B cell (primary cell): ENCODE data around the gene KIF22. TPM values are rescaled to one million over a fixed set of nuclear protein-coding genes. Genes with fewer than 3 reads are reported as not detected.

Experiments used
- ATAC-seq: fragments of 200-7000 bp; cut with Tn5 transposase; one replicate; pipeline ENCODE4 v1.10.0; 2021; ENCODE audit warnings: low read depth, mild to moderate bottlenecking, moderate number of reproducible peaks, moderate library complexity
- CTCF ChIA-PET: fragments of 350-600 bp; sonication (Branson Sonifier 250); formaldehyde crosslinking; loops from one replicate; lab custom pipeline; 2021; ENCODE audit warnings: antibody characterized with exemption, inconsistent platforms; lab: Charles Lee
- POLR2A ChIA-PET: fragments of 350-600 bp; sonication (Branson Sonifier 250); formaldehyde crosslinking; loops from one replicate; lab custom pipeline; 2021; ENCODE audit warnings: antibody characterized with exemption; lab: Charles Lee
- DNase-seq: peaks from one replicate; pipeline ENCODE4 v3.0.0; 2013
- H2AFZ ChIP-seq: 2 replicates; pipeline ENCODE4 v1.6.1; 2012; ENCODE audit warnings: mild to moderate bottlenecking, low read depth, low read length; ENCODE audit not compliant: insufficient read depth, poor library complexity, severe bottlenecking
- H3K27ac ChIP-seq, 2 donors: 1 replicate in 1 of 2; 2 replicates in 1 of 2; pipeline ENCODE4 v1.5.1; 2012 to 2013; ENCODE audit warnings: low read length in 2 of 2, mild to moderate bottlenecking in 2 of 2, moderate library complexity in 1 of 2
- H3K27me3 ChIP-seq, 4 experiments: fragments of 200-600 bp in 1 of 4; sonication (generic) in 1 of 4; replicated peaks in 1 of 4; 1 replicate in 2 of 4; 2 replicates in 2 of 4; pipeline versions ENCODE4 v1.6.1 to v1.7.0; 2013 to 2016; ENCODE audit warnings: low read length in 3 of 4, mild to moderate bottlenecking in 2 of 4, mixed read lengths in 1 of 4, moderate library complexity in 1 of 4; ENCODE audit not compliant: insufficient read depth in 4 of 4, control insufficient read depth in 3 of 4; ENCODE audit errors: control extremely low read depth in 1 of 4
- H3K36me3 ChIP-seq, 2 experiments: replicated peaks in 1 of 2; 1 replicate in 1 of 2; 2 replicates in 1 of 2; pipeline versions ENCODE4 v1.6.1 to v1.7.1; 2013; ENCODE audit warnings: low read length in 1 of 2; ENCODE audit not compliant: insufficient read depth in 2 of 2, control insufficient read depth in 1 of 2; ENCODE audit errors: control extremely low read depth in 1 of 2, extremely low read depth in 1 of 2
- H3K4me1 ChIP-seq, 2 donors: fragments of 200-600 bp in 1 of 2; sonication (generic) in 1 of 2; 1 replicate in 1 of 2; 2 replicates in 1 of 2; pipeline versions ENCODE4 v1.5.1 to v1.6.1; 2013 to 2017; ENCODE audit warnings: low read length in 2 of 2; ENCODE audit not compliant: control insufficient read depth in 2 of 2, insufficient read depth in 2 of 2
- H3K4me2 ChIP-seq: replicated peaks from 2 replicates; pipeline ENCODE3; 2012; ENCODE audit warnings: mild to moderate bottlenecking, low read depth, low read length; ENCODE audit not compliant: poor library complexity, severe bottlenecking
- H3K4me3 ChIP-seq, 5 experiments: fragments of 200-600 bp in 1 of 5; sonication (generic) in 1 of 5; 1 replicate in 3 of 5; 2 replicates in 2 of 5; pipeline versions ENCODE4 v1.5.1 to v1.7.0; 2011 to 2016; ENCODE audit warnings: low read length in 4 of 5, mild to moderate bottlenecking in 4 of 5, low read depth in 2 of 5, control low read depth in 1 of 5, moderate library complexity in 1 of 5; ENCODE audit not compliant: insufficient read depth in 1 of 5; ENCODE audit errors: control extremely low read depth in 1 of 5, extremely low read depth in 1 of 5
- H3K79me2 ChIP-seq: fragments of 200-600 bp; sonication (generic); one replicate; pipeline ENCODE4 v1.6.0; 2016; ENCODE audit warnings: low read length; ENCODE audit not compliant: control insufficient read depth, insufficient read depth
- H3K9ac ChIP-seq: fragments of 200-600 bp; sonication (generic); 2 replicates; pipeline ENCODE4 v1.6.1; 2017; ENCODE audit warnings: mild to moderate bottlenecking, low read length, moderate library complexity
- H3K9me3 ChIP-seq, 3 donors: one replicate each; pipeline versions ENCODE4 v1.6.1 to v1.7.1; 2013; ENCODE audit warnings: low read length in 2 of 3; ENCODE audit not compliant: control insufficient read depth in 2 of 3, insufficient read depth in 1 of 3; ENCODE audit errors: control extremely low read depth in 1 of 3
- H4K20me1 ChIP-seq: 2 replicates; pipeline ENCODE4 v1.6.0; 2012; ENCODE audit warnings: mild to moderate bottlenecking, low read length; ENCODE audit not compliant: insufficient read depth, control insufficient read depth, poor library complexity, severe bottlenecking
- H3K27ac Mint-ChIP-seq: one replicate; pipeline ENCODE4 v1.8.0; 2021; ENCODE audit warnings: mixed read lengths
- H3K27me3 Mint-ChIP-seq: one replicate; pipeline ENCODE4 v1.8.0; 2021; ENCODE audit warnings: mixed read lengths
- H3K4me1 Mint-ChIP-seq: one replicate; pipeline ENCODE4 v1.8.0; 2021; ENCODE audit warnings: mixed read lengths
- H3K4me3 Mint-ChIP-seq: one replicate; pipeline ENCODE4 v1.8.0; 2021; ENCODE audit warnings: mixed read lengths
- H3K9me3 Mint-ChIP-seq: one replicate; pipeline ENCODE4 v1.8.0; 2022; ENCODE audit warnings: mixed read lengths; ENCODE audit not compliant: insufficient read depth
- CTCF ChIP-seq: fragments of 200-600 bp; IDR thresholded peaks from one replicate; pipeline ENCODE4 v1.8.0; 2022; ENCODE audit warnings: antibody characterized with exemption, mild to moderate bottlenecking
- EZH2 ChIP-seq: IDR thresholded peaks from 2 replicates; pipeline ENCODE4 v1.6.1; 2012; ENCODE audit warnings: borderline replicate concordance, low read depth, mild to moderate bottlenecking, moderate library complexity, low read length; ENCODE audit not compliant: insufficient read depth, poor library complexity, severe bottlenecking
- WGBS: methylation state at CpG from one replicate; pipeline ENCODE4 v1.1.5; 2013; ENCODE audit warnings: missing lambda C conversion rate; ENCODE audit not compliant: insufficient coverage; 5-methylcytosine and 5-hydroxymethylcytosine counted together
- intact Hi-C: fragments of 100-400 bp; cut with micrococcal nuclease; formaldehyde crosslinking; loops from one replicate; pipeline ENCODE4 v1.10.0; 2022
- polyA plus RNA-seq: library from polyadenylated mRNA; depleted of rRNA; stranded (reverse); fragments of >200 nt; gene quantifications from 2 replicates; pipeline ENCODE4 v1.2.3, GENCODE V29; 2012
- total RNA-seq, 2 donors: library from RNA; stranded (reverse); fragments of 120-200 nt in 1 of 2; gene quantifications; 1 replicate in 1 of 2; 2 replicates in 1 of 2; pipeline versions ENCODE4 v1.2.3 to v1.2.4, GENCODE V29; 2013 to 2022

Gene KIF22
- total and polyA plus RNA-seq, 2 donors (not counting 1 experiment from before 2014, with no cell fraction given): 53.9 to 57.2 TPM

GRCh38 chr16:29843931-29844330 is 53.4 kb downstream of the KIF22 start:
- Histone ChIP-seq H3K36me3 (peaks cover 0 to 59% of the 10 kb centered on the region in 2 experiments), H2AFZ (no peak overlapping the region), H3K4me1 (no peaks in the 10 kb centered on the region), H4K20me1 (no peaks in the 10 kb centered on the region), H3K4me2 (no peak overlapping the region), H3K9me3 (no peaks in the 10 kb centered on the region), H3K4me3 (no peak overlapping the region), H3K79me2 (no peaks in the 10 kb centered on the region), H3K27me3 (no peaks in the 10 kb centered on the region), H3K9ac (no peak overlapping the region), H3K27ac (no peak overlapping the region)
- Mint-ChIP-seq H3K27ac (peak overlapping the region; percentile 17), H3K4me1 (no peaks in the 10 kb centered on the region), H3K4me3 (no peak overlapping the region), H3K9me3 (no peaks in the 10 kb centered on the region), H3K27me3 (no peaks in the 10 kb centered on the region)
- ChIA-PET POLR2A (no interaction called here), CTCF (interaction anchor here (0.8 kb wide), 1 partner anchor 144 kb away, joined by 3 read pairs; no protein-coding TSS in a partner anchor)
- DNase-seq (no peak), ATAC-seq (no peak)
- TF ChIP-seq EZH2 (no peak), CTCF (no peak)
- WGBS: 98% methylated on average over 5 of the region's 8 CpGs
- intact Hi-C loops: no loop called here

GRCh38 chr16:29844575-29845331 is 54.2 kb downstream of the KIF22 start:
- intact Hi-C loops: no loop called here
- ChIA-PET CTCF (interaction anchor here (0.6 to 0.8 kb wide), 3 partner anchors 145 to 980 kb away, joined by 3 to 4 read pairs (median 3); no protein-coding TSS in a partner anchor), POLR2A (no interaction called here)
- no peaks in the 10 kb centered on the region for H3K27me3 Mint-ChIP-seq
- no peak overlapping the region for H3K4me2 ChIP-seq
- no peak overlapping the region for H3K27ac Mint-ChIP-seq
- H3K9me3 Mint-ChIP-seq: no peaks in the 10 kb centered on the region
- no peak overlapping the region for H3K4me3 ChIP-seq
- peaks cover 0 to 51% of the 10 kb centered on the region in 2 experiments for H3K36me3 ChIP-seq
- no peaks in the 10 kb centered on the region for H3K27me3 ChIP-seq
- 97% methylated on average over 27 of the region's 28 CpGs for WGBS
- no peaks in the 10 kb centered on the region for H4K20me1 ChIP-seq
- no peaks in the 10 kb centered on the region for H3K4me1 Mint-ChIP-seq
- H3K79me2 ChIP-seq: no peaks in the 10 kb centered on the region
- no peak for TF ChIP-seq EZH2
- TF ChIP-seq CTCF: no peak
- H3K4me3 Mint-ChIP-seq: no peak overlapping the region
- ATAC-seq (no peak), DNase-seq (no peak)
- H3K9ac ChIP-seq: no peak overlapping the region
- no peak overlapping the region for H2AFZ ChIP-seq
- no peaks in the 10 kb centered on the region for H3K9me3 ChIP-seq
- H3K4me1 ChIP-seq: no peaks in the 10 kb centered on the region
- no peak overlapping the region for H3K27ac ChIP-seq
